Spleen (tissue), 7 donors: ENCODE results near the gene ZEB2.

ENCODE experiments used
- CTCF ChIP-seq, 11 experiments: fragments of 200-600 bp in 7 of 11; fragments of 450-650 bp in 4 of 11; sonication (generic) in 4 of 11; IDR thresholded peaks in 8 of 11; conservative IDR thresholded peaks in 3 of 11; 1 replicate in 7 of 11; 2 replicates in 4 of 11; pipeline versions ENCODE4 v1.4.0 to v1.8.0; 2016 to 2021; ENCODE audit warnings: antibody characterized with exemption in 11 of 11, inconsistent platforms in 4 of 11, mild to moderate bottlenecking in 1 of 11
- POLR2A ChIP-seq, 3 donors: fragments of 450-650 bp; IDR thresholded peaks; one replicate each; pipeline ENCODE4 v1.5.1; 2017; ENCODE audit warnings: antibody characterized with exemption in 3 of 3, mild to moderate bottlenecking in 1 of 3
- POLR2AphosphoS5 ChIP-seq, 3 donors: sonication (generic); formaldehyde crosslinking; IDR thresholded peaks; one replicate each; pipeline ENCODE4 v1.5.1; 2017; ENCODE audit warnings: antibody characterized with exemption in 3 of 3
- donor health status: DM: no; HTN: no; CAD: no; lungs with moderate emphysema.
- donor health status: DM: no; HTN: no; CAD: no.
- donor health status: DM: no; HTN: no; CAD: no.

- no peak for TF ChIP-seq CTCF (IDR thresholded peaks at IDR 0.05 in 8 of 11, conservative IDR thresholded peaks at IDR 0.05 in 3 of 11)
- no peak for TF ChIP-seq POLR2A (IDR thresholded peaks at IDR 0.05)
- no peak for TF ChIP-seq POLR2AphosphoS5 (IDR thresholded peaks at IDR 0.05)
Measured at GRCh38 chr2:144407262-144407661, 112.7 kb downstream of the ZEB2 start.
